K562 (cell line): ENCODE results near the gene PLEKHM2. TPM values are rescaled to one million over a fixed set of nuclear protein-coding genes. Genes with fewer than 3 reads are reported as not detected.

ENCODE experiments used
- ATAC-seq: fragments of 200-7000 bp; cut with Tn5 transposase; 3 replicates; pipeline ENCODE4 v1.9.1; 2020; ENCODE audit warnings: moderate library complexity
- BruUV-seq: library from RNA; stranded (reverse); fragments of 400-500 nt; replicated peaks from 2 replicates; lab custom pipeline; 2021; lab: Mats Ljungman, UMichigan
- CTCF ChIA-PET: fragments of 300-600 bp; formaldehyde crosslinking; extraction: SDS; loops from one replicate; lab custom pipeline; 2021; ENCODE audit warnings: low intra/inter-chr PET ratio; lab: Yijun Ruan, JAX
- POLR2A ChIA-PET: fragments of 300-600, 350-650 bp; sonication (Branson Sonifier 250); formaldehyde crosslinking; extraction: SDS; loops from one replicate; lab custom pipeline; 2021; ENCODE audit warnings: antibody characterized with exemption, inconsistent platforms; lab: Yijun Ruan, JAX
- DNase-seq, 4 experiments: peaks; one replicate each; pipeline versions ENCODE4 v3.0.0 to v3.0.0-alpha.2; 2011 to 2018; ENCODE audit warnings: low spot score in 3 of 4, mixed read lengths in 3 of 4; ENCODE audit errors: extremely low read depth in 1 of 4
- FAIRE-seq: peaks from 2 replicates; lab custom pipeline; 2011; peaks lifted over from hg19 to GRCh38; lab: Jason Lieb, UNC
- H2AFZ ChIP-seq: 2 replicates; pipeline ENCODE4 v1.6.0; 2011; ENCODE audit warnings: low read depth, low read length, control low read depth, inconsistent platforms
- H3K27ac ChIP-seq: fragments of 200-600 bp; 3 replicates; pipeline ENCODE4 v1.8.0; 2011; ENCODE audit warnings: low read depth, mild to moderate bottlenecking, control low read depth, inconsistent platforms, low read length, moderate library complexity, mixed read lengths; ENCODE audit errors: extremely low read depth
- H3K27me3 ChIP-seq, 2 experiments: fragments of 300-600 bp in 1 of 2; 2 replicates in 1 of 2; 3 replicates in 1 of 2; pipeline versions ENCODE4 v1.6.0 to v1.8.0; 2011; ENCODE audit warnings: inconsistent platforms in 2 of 2, low read length in 2 of 2, mild to moderate bottlenecking in 1 of 2, mixed read lengths in 1 of 2, moderate library complexity in 1 of 2; ENCODE audit not compliant: control insufficient read depth in 2 of 2, insufficient read depth in 2 of 2
- H3K36me3 ChIP-seq: fragments of 300-600 bp; 3 replicates; pipeline ENCODE4 v1.8.0; 2011; ENCODE audit warnings: mild to moderate bottlenecking, low read length, inconsistent platforms; ENCODE audit not compliant: control insufficient read depth, insufficient read depth
- H3K4me1 ChIP-seq, 2 experiments: fragments of 200-600 bp in 1 of 2; replicated peaks in 1 of 2; 2 replicates in 1 of 2; 3 replicates in 1 of 2; pipeline versions ENCODE4 v1.5.1 to v1.8.0; 2011; ENCODE audit warnings: inconsistent platforms in 2 of 2, low read length in 2 of 2, mild to moderate bottlenecking in 1 of 2, mixed read lengths in 1 of 2, moderate library complexity in 1 of 2; ENCODE audit not compliant: control insufficient read depth in 2 of 2, insufficient read depth in 2 of 2
- H3K4me2 ChIP-seq: 2 replicates; pipeline ENCODE4 v1.6.1; 2011; ENCODE audit warnings: low read length, control low read depth, inconsistent platforms, mixed read lengths; ENCODE audit not compliant: insufficient read depth
- H3K4me3 ChIP-seq: fragments of 200-600 bp; sonication (generic), shearing (Covaris generic); 2 replicates; pipeline ENCODE4 v1.5.1; 2016; ENCODE audit warnings: control low read depth, inconsistent platforms
- H3K79me2 ChIP-seq: fragments of 200-600 bp; 3 replicates; pipeline ENCODE4 v1.8.0; 2011; ENCODE audit warnings: low read length, inconsistent platforms; ENCODE audit not compliant: control insufficient read depth, insufficient read depth
- H3K9ac ChIP-seq, 2 experiments: 2 replicates each; pipeline versions ENCODE4 v1.6.0 to v1.6.1; 2011; ENCODE audit warnings: low read depth in 2 of 2, low read length in 2 of 2, control low read depth in 1 of 2, inconsistent platforms in 1 of 2, mild to moderate bottlenecking in 1 of 2, mixed read lengths in 1 of 2; ENCODE audit not compliant: insufficient read depth in 1 of 2
- H3K9me1 ChIP-seq: one replicate; pipeline ENCODE4 v1.6.0; 2011; ENCODE audit warnings: inconsistent platforms, mild to moderate bottlenecking, low read length, moderate library complexity; ENCODE audit not compliant: control insufficient read depth, insufficient read depth
- H3K9me3 ChIP-seq: replicated peaks from 2 replicates; pipeline ENCODE4 v1.5.1; 2011; ENCODE audit warnings: low read depth, low read length, inconsistent platforms; ENCODE audit not compliant: control insufficient read depth, insufficient read depth
- H4K20me1 ChIP-seq: replicated peaks from 2 replicates; pipeline ENCODE4 v1.6.1; 2011; ENCODE audit warnings: low read length, inconsistent platforms, mixed read lengths; ENCODE audit not compliant: control insufficient read depth, insufficient read depth
- ERF ChIP-seq: fragments of 450-650 bp; formaldehyde crosslinking; IDR thresholded peaks from 2 replicates; pipeline ENCODE4 v1.4.0; 2020; ENCODE audit warnings: mild to moderate bottlenecking, mixed read lengths
- KLF6 ChIP-seq: fragments of 250-450 bp; sonication (Bioruptor Pico); IDR thresholded peaks from 2 replicates; pipeline ENCODE4 v1.4.0; 2020; ENCODE audit warnings: mild to moderate bottlenecking, moderate library complexity, borderline replicate concordance
- MBD2 ChIP-seq: sonication (generic); IDR thresholded peaks from 2 replicates; pipeline ENCODE4 v1.6.1; 2016; ENCODE audit warnings: low read depth, borderline replicate concordance
- ZNF24 ChIP-seq: fragments of 450-650 bp; IDR thresholded peaks from 2 replicates; pipeline ENCODE4 v1.6.1; 2016
- WGBS: fragments of 100-300 bp; shearing (Covaris generic); methylation state at CpG from one replicate; pipeline ENCODE4 v1.1.6; 2016; ENCODE audit warnings: low coverage, mixed read lengths; ENCODE audit not compliant: insufficient coverage; ENCODE audit errors: missing lambda C conversion rate; 5-methylcytosine and 5-hydroxymethylcytosine counted together
- in situ Hi-C: fragments of 300-500 bp; cut with MboI; formaldehyde crosslinking; loops from 4 replicates; pipeline ENCODE4 v1.15.0; 2018; ENCODE audit warnings: inconsistent platforms, mixed read lengths
- intact Hi-C: fragments of 100-400 bp; cut with micrococcal nuclease; formaldehyde crosslinking; loops from 2 replicates; pipeline ENCODE4 v1.14.2; 2022
- polyA plus RNA-seq, 8 experiments: library from polyadenylated mRNA; depleted of rRNA in 4 of 8; stranded (reverse) in 5 of 8; unstranded in 3 of 8; fragments of >200 nt; fragmentation: Nextera tagmentation in 2 of 8; fragmentation: Illumina TruSeq in 1 of 8; extraction: Ambion mirVana in 2 of 8; extraction: Trizol in 1 of 8; gene quantifications; 2 replicates each; pipeline versions ENCODE4 v1.2.1 to v1.2.3, GENCODE V29; 2011 to 2014; ENCODE audit warnings: inconsistent platforms in 1 of 8, missing spikeins in 1 of 8
- total RNA-seq, 7 experiments: library from RNA; depleted of rRNA in 6 of 7; stranded (reverse); fragments of >200 nt in 6 of 7; fragmentation: Illumina TruSeq in 2 of 7; extraction: Trizol in 2 of 7; gene quantifications; 2 replicates each; pipeline versions ENCODE4 v1.2.1 to v1.2.3, GENCODE V29; 2011 to 2021; ENCODE audit warnings: low replicate concordance in 1 of 7
- TF ChIP-seq, protein P1 (sequence below): fragments of 200-400 bp; formaldehyde crosslinking; IDR thresholded peaks from 2 replicates; pipeline ENCODE4 v1.6.1; 2017; ENCODE audit warnings: mild to moderate bottlenecking, low read depth, low read length, moderate library complexity
- TF ChIP-seq, protein P2 (sequence below): sonication (generic); formaldehyde crosslinking; IDR thresholded peaks from 2 replicates; pipeline ENCODE4 v1.9.0; 2022; ENCODE audit warnings: mild to moderate bottlenecking, missing genetic modification reagents
- TF ChIP-seq, protein P3 (sequence below): fragments of 450-650 bp; formaldehyde crosslinking; IDR thresholded peaks from 2 replicates; pipeline ENCODE4 v1.4.0; 2020; ENCODE audit warnings: mild to moderate bottlenecking, mixed read lengths
- TF ChIP-seq, protein P4 (sequence below): sonication (generic); formaldehyde crosslinking; IDR thresholded peaks from 2 replicates; pipeline ENCODE4 v1.8.0; 2022; ENCODE audit warnings: mild to moderate bottlenecking, missing genetic modification reagents

Gene PLEKHM2
- total and polyA plus RNA-seq, 9 of the 15 experiments (the other 6 are each of a cell fraction or from before 2014, with no cell fraction given) = 0.27 to 63.7 (median 33.2) TPM

DNA sequence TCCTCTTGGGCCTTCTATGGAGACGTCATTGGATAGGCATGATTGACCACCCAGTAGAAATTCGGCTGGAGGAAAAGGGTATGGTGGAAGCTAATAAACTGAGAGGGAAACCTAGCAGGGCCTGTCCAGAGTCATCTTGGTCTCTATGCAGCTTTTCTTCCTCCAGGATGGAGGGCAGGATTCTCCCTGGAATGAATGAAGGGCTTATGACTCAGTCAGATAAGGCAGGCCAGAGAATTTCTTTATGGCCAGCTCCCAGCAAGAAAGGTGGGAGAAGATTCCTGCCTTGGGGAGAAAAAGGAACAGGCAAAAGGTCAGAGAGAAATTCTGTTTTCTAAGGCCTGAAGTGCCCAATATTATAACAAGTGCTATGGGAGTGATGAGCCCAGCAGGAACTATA lies 91.6 kb downstream of the PLEKHM2 start:
- Histone ChIP-seq H2AFZ (no peak overlapping the region), H3K4me1 (peaks cover 7 to 9% of the 10 kb centered on the region in 2 experiments; a peak in 4 of 5 replicates), H3K9me1 (no peaks in the 10 kb centered on the region), H3K4me2 (no peak overlapping the region), H3K4me3 (no peak overlapping the region), H3K27ac (no peak overlapping the region), H3K36me3 (no peaks in the 10 kb centered on the region), H3K27me3 (peaks cover 6 to 39% of the 10 kb centered on the region in 2 experiments; a peak in 4 of 5 replicates), H3K9me3 (no peaks in the 10 kb centered on the region; the same call in 1 of the 2 replicates), H3K79me2 (no peaks in the 10 kb centered on the region), H4K20me1 (no peaks in the 10 kb centered on the region), H3K9ac (no peak overlapping the region)
- DNase-seq (no peak), FAIRE-seq (no peak), ATAC-seq (no peak)
- TF ChIP-seq ZNF24 (peak; percentile 66; the same call in 1 of the 2 replicates), KLF6 (CRISPR knock-in tag) (no peak), ERF (no peak), MBD2 (no peak)
- TF ChIP-seq, protein P1, sequence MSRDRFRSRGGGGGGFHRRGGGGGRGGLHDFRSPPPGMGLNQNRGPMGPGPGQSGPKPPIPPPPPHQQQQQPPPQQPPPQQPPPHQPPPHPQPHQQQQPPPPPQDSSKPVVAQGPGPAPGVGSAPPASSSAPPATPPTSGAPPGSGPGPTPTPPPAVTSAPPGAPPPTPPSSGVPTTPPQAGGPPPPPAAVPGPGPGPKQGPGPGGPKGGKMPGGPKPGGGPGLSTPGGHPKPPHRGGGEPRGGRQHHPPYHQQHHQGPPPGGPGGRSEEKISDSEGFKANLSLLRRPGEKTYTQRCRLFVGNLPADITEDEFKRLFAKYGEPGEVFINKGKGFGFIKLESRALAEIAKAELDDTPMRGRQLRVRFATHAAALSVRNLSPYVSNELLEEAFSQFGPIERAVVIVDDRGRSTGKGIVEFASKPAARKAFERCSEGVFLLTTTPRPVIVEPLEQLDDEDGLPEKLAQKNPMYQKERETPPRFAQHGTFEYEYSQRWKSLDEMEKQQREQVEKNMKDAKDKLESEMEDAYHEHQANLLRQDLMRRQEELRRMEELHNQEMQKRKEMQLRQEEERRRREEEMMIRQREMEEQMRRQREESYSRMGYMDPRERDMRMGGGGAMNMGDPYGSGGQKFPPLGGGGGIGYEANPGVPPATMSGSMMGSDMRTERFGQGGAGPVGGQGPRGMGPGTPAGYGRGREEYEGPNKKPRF = no peak
- TF ChIP-seq, protein P2, sequence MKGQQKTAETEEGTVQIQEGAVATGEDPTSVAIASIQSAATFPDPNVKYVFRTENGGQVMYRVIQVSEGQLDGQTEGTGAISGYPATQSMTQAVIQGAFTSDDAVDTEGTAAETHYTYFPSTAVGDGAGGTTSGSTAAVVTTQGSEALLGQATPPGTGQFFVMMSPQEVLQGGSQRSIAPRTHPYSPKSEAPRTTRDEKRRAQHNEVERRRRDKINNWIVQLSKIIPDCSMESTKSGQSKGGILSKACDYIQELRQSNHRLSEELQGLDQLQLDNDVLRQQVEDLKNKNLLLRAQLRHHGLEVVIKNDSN (CRISPR knock-in tag) = no peak
- TF ChIP-seq, protein P3, sequence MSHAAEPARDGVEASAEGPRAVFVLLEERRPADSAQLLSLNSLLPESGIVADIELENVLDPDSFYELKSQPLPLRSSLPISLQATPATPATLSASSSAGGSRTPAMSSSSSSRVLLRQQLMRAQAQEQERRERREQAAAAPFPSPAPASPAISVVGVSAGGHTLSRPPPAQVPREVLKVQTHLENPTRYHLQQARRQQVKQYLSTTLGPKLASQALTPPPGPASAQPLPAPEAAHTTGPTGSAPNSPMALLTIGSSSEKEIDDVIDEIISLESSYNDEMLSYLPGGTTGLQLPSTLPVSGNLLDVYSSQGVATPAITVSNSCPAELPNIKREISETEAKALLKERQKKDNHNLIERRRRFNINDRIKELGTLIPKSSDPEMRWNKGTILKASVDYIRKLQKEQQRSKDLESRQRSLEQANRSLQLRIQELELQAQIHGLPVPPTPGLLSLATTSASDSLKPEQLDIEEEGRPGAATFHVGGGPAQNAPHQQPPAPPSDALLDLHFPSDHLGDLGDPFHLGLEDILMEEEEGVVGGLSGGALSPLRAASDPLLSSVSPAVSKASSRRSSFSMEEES (CRISPR knock-in tag) = no peak
- TF ChIP-seq, protein P4, sequence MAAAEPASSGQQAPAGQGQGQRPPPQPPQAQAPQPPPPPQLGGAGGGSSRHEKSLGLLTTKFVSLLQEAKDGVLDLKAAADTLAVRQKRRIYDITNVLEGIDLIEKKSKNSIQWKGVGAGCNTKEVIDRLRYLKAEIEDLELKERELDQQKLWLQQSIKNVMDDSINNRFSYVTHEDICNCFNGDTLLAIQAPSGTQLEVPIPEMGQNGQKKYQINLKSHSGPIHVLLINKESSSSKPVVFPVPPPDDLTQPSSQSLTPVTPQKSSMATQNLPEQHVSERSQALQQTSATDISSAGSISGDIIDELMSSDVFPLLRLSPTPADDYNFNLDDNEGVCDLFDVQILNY = no peak
- 0% methylated on average over 2 of the region's 2 CpGs for WGBS
- BruUV-seq = no TSS peak
- in situ Hi-C loops = no loop called here
- intact Hi-C loops = no loop called here
- ChIA-PET POLR2A (interaction anchor here (0.9 to 1.1 kb wide), 3 partner anchors 9 to 73 kb away, joined by 4 to 6 read pairs (median 4); no protein-coding TSS in a partner anchor), CTCF (no interaction called here)
